Endodermal cell (in vitro differentiated cells): Measurements from ENCODE around the gene CCDC91. TPM values are rescaled to one million over a fixed set of nuclear protein-coding genes. Genes with fewer than 3 reads are reported as not detected.

Experiments used
- DNase-seq: peaks from one replicate; pipeline ENCODE4 v3.0.0-alpha.2; 2017
- H3K27ac ChIP-seq: 2 replicates; pipeline ENCODE4 v1.5.1; 2013; ENCODE audit warnings: mild to moderate bottlenecking, low read depth, low read length, moderate library complexity
- H3K27me3 ChIP-seq: 2 replicates; pipeline ENCODE4 v1.6.1; 2013; ENCODE audit warnings: mild to moderate bottlenecking, low read length, moderate library complexity; ENCODE audit not compliant: insufficient read depth, control insufficient read depth, poor library complexity, severe bottlenecking
- H3K36me3 ChIP-seq: 2 replicates; pipeline ENCODE4 v1.7.0; 2013; ENCODE audit warnings: mild to moderate bottlenecking, low read length, moderate library complexity; ENCODE audit not compliant: control insufficient read depth, insufficient read depth
- H3K4me1 ChIP-seq: one replicate; pipeline ENCODE4 v1.7.0; 2013; ENCODE audit warnings: low read length; ENCODE audit not compliant: control insufficient read depth, insufficient read depth
- H3K4me3 ChIP-seq: 2 replicates; pipeline ENCODE4 v1.5.1; 2013; ENCODE audit warnings: mild to moderate bottlenecking, low read length, moderate library complexity
- H3K9ac ChIP-seq: 2 replicates; pipeline ENCODE4 v1.6.1; 2013; ENCODE audit warnings: mild to moderate bottlenecking, low read length, moderate library complexity; ENCODE audit not compliant: poor library complexity, severe bottlenecking; ENCODE audit errors: extremely low read depth
- H3K9me3 ChIP-seq: 2 replicates; pipeline ENCODE4 v1.6.1; 2013; ENCODE audit warnings: mild to moderate bottlenecking, low read length, moderate library complexity; ENCODE audit not compliant: control insufficient read depth
- H3K27ac Mint-ChIP-seq: 2 replicates; pipeline ENCODE4 v1.8.0; 2020; ENCODE audit warnings: mixed read lengths
- H3K27me3 Mint-ChIP-seq: 2 replicates; pipeline ENCODE4 v1.8.0; 2021; ENCODE audit warnings: mild to moderate bottlenecking, mixed read lengths; ENCODE audit not compliant: insufficient read depth
- H3K36me3 Mint-ChIP-seq: 2 replicates; pipeline ENCODE4 v1.8.0; 2020; ENCODE audit warnings: low read depth, mixed read lengths
- H3K4me1 Mint-ChIP-seq: 2 replicates; pipeline ENCODE4 v1.8.0; 2020; ENCODE audit warnings: mixed read lengths
- H3K4me3 Mint-ChIP-seq: 2 replicates; pipeline ENCODE4 v1.8.0; 2020; ENCODE audit warnings: mild to moderate bottlenecking, moderate library complexity, mixed read lengths
- H3K9me3 Mint-ChIP-seq: 2 replicates; pipeline ENCODE4 v1.8.0; 2020; ENCODE audit warnings: mild to moderate bottlenecking, mixed read lengths
- WGBS, 2 experiments: methylation state at CpG; one replicate each; pipeline versions ENCODE4 v1.1.5 to v1.1.7; 2013; ENCODE audit warnings: missing lambda C conversion rate in 2 of 2, mixed read lengths in 1 of 2; ENCODE audit not compliant: insufficient coverage in 1 of 2, insufficient read length in 1 of 2; 5-methylcytosine and 5-hydroxymethylcytosine counted together
- total RNA-seq, 2 donors: library from RNA; stranded (reverse); fragmentation: NEBNext Ultra II Directional in 1 of 2; extraction: Animal tissue kit (Norgen Biotek cat#: 25700) in 1 of 2; gene quantifications; 2 replicates in 1 of 2; 3 replicates in 1 of 2; pipeline ENCODE4 v1.2.1, GENCODE V29; 2021
- TF ChIP-seq, protein P1 (sequence below): fragments of 200-600 bp; sonication (generic); conservative IDR thresholded peaks from 2 replicates; pipeline ENCODE4 v1.5.0; 2021; ENCODE audit warnings: antibody characterized with exemption, mild to moderate bottlenecking

CCDC91 gene
- total RNA-seq, 2 donors from 2014 or later = 25.3 to 45.7 TPM

DNA sequence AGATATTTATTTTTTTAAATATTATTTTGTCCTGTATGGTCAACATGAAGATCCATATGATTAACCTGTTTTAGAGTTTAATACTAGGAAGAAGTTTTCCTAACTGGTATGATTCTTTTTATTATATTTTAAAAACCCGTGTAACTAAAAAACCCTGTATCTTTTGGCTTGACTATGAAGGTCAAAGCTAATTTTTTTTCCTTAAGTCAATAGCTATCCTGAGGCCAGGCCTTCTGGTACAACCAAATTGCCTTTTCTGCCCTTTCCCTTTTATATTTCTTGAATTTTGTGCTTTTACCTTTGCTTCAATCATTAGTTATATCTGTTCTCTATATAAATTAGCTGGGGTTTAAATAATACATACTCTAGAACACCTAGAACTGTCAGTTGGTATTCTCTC lies 30.6 kb upstream of the CCDC91 start:
- Mint-ChIP-seq H3K9me3 (no peaks in the 10 kb centered on the region), H3K4me1 (peaks cover 3% of the 10 kb centered on the region), H3K4me3 (no peak overlapping the region), H3K27me3 (no peaks in the 10 kb centered on the region), H3K36me3 (no peaks in the 10 kb centered on the region), H3K27ac (no peak overlapping the region)
- no peaks in the 10 kb centered on the region for H3K4me1 ChIP-seq
- 80 to 100% methylated on average over 1 of the region's 1 CpG for WGBS, 2 experiments
- TF ChIP-seq, protein P1, sequence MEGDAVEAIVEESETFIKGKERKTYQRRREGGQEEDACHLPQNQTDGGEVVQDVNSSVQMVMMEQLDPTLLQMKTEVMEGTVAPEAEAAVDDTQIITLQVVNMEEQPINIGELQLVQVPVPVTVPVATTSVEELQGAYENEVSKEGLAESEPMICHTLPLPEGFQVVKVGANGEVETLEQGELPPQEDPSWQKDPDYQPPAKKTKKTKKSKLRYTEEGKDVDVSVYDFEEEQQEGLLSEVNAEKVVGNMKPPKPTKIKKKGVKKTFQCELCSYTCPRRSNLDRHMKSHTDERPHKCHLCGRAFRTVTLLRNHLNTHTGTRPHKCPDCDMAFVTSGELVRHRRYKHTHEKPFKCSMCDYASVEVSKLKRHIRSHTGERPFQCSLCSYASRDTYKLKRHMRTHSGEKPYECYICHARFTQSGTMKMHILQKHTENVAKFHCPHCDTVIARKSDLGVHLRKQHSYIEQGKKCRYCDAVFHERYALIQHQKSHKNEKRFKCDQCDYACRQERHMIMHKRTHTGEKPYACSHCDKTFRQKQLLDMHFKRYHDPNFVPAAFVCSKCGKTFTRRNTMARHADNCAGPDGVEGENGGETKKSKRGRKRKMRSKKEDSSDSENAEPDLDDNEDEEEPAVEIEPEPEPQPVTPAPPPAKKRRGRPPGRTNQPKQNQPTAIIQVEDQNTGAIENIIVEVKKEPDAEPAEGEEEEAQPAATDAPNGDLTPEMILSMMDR = no peak
- no peaks in the 10 kb centered on the region for H3K27me3 ChIP-seq
- no peaks in the 10 kb centered on the region for H3K36me3 ChIP-seq
- no peak overlapping the region for H3K9ac ChIP-seq
- no peaks in the 10 kb centered on the region for H3K9me3 ChIP-seq
- no peak for DNase-seq
- no peak overlapping the region for H3K27ac ChIP-seq
- no peak overlapping the region for H3K4me3 ChIP-seq

DNA sequence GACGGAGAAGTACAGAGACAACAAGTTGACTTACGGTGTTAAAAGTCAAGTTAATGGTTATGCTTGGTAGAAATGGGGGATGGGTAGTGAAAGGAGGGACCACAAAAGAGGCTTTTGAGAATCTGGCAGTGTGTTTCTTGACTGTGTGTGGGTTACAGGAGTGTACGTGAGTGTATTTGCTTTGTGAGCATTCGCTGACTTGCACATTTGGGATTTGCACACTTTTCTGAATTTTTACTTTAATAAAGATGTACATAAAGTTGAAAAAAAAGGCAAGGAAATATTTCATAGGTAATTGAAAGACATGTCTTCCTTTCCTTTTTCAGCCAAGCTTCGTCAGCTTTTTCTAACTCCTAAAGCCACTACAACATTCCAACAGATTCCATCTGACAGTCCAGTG lies 28.6 kb upstream of the CCDC91 start:
- DNase-seq = no peak
- Mint-ChIP-seq H3K4me3 (no peak overlapping the region), H3K27ac (no peak overlapping the region), H3K27me3 (no peaks in the 10 kb centered on the region), H3K4me1 (no peaks in the 10 kb centered on the region), H3K9me3 (no peaks in the 10 kb centered on the region), H3K36me3 (no peaks in the 10 kb centered on the region)
- no peaks in the 10 kb centered on the region for H3K27me3 ChIP-seq
- H3K4me3 ChIP-seq = no peak overlapping the region
- H3K9me3 ChIP-seq = no peaks in the 10 kb centered on the region
- 92 to 98% methylated on average over 5 of the region's 5 CpGs for WGBS, 2 experiments
- TF ChIP-seq, protein P1 = no peak
- no peak overlapping the region for H3K27ac ChIP-seq
- H3K4me1 ChIP-seq = no peaks in the 10 kb centered on the region
- H3K36me3 ChIP-seq = no peaks in the 10 kb centered on the region
- H3K9ac ChIP-seq = no peak overlapping the region

DNA sequence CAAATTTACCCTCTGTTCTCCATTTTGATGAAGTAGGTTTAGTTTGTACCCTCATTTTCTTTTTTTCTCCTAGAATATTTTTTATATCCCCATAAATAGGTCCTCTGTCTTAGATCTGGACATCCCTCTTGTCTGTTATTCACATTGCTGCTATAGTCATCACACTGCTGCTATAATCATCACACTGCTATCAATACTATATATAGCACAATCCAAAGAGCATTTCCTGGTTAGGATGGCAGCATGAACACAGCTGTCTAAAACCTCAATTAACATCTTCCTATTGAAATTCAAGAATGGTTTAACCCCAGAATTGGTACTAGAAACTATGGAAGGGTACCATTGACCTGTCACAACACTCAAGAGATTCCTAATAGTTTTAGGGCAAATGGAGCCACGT lies 27.6 kb upstream of the CCDC91 start:
- H3K27ac ChIP-seq = no peak overlapping the region
- no peak for DNase-seq
- 95 to 100% methylated on average over 1 of the region's 1 CpG for WGBS, 2 experiments
- H3K27me3 ChIP-seq = no peaks in the 10 kb centered on the region
- H3K9me3 Mint-ChIP-seq = no peaks in the 10 kb centered on the region
- H3K27ac Mint-ChIP-seq = no peak overlapping the region
- no peak overlapping the region for H3K4me3 ChIP-seq
- H3K36me3 ChIP-seq = no peaks in the 10 kb centered on the region
- no peak overlapping the region for H3K4me3 Mint-ChIP-seq
- TF ChIP-seq, protein P1 = no peak
- H3K36me3 Mint-ChIP-seq = no peaks in the 10 kb centered on the region
- H3K27me3 Mint-ChIP-seq = no peaks in the 10 kb centered on the region
- no peaks in the 10 kb centered on the region for H3K9me3 ChIP-seq
- no peak overlapping the region for H3K9ac ChIP-seq
- no peaks in the 10 kb centered on the region for H3K4me1 ChIP-seq
- no peaks in the 10 kb centered on the region for H3K4me1 Mint-ChIP-seq
